GM21360 (cell line): ENCODE results near the gene PDE3A.

Source experiments
- ATAC-seq: cut with Tn5 transposase; IDR thresholded peaks from one replicate; pipeline ENCODE4 v1.9.1; 2021; ENCODE audit warnings: mild to moderate bottlenecking, moderate library complexity; ENCODE audit not compliant: unreplicated experiment

The PDE3A gene

DNA sequence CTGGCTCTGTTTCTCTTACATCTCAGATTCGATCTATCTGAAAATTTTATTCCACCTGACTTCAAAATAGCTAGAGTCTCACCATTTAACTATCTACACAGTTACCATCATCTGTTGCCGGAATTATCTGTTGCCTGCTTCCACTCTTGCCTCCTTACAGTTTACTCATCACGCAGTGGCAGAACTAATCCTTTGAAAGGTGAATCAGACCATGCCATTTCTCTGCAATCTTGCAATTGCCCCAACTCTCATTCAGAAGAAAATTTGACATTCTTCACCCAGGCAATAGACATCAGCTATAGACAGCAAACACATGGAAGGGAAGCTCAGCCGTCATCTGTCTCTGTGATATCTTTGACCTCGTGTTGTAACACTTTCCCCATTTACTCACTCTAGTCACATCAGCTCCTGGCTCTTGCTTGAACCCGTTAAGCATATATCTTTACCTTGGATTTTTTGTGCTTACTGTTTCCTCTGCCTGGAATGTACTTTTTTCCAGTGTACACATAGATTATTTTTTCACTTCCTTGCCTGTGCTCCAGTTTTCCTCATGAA lies 85.5 kb downstream of the PDE3A start:
- no peak for ATAC-seq

DNA sequence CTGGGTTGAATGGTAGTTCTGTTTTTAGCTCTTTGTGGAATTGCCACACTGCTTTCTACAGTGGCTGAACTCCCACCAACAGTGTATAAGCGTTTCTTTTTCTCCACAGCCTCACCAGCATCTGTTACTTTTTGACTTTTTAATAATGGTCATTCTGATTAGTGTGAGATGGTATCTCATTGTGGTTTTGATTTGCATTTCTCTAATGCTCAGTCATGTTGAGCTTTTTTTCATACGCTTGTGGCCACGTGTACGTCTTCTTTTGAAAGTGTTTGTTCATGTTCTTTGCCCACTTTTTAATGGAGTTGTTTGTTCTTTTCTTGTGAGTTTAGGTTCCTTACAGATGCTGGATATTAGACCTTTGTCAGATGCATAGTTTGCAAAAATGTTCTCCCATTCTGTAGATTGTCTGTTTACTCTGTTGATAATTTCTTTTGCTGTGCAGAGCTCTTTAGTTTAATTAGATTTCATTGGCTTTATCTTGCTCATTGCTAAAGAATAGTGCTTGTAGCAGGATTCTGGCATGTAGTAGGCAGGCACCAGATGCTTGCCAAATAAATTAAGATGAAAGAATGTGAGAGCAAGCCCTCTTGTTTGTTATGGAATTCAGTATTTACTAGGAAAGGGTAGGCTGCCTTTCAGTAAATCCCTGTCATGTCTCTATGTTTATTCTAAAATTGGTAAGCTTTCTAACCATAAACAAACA lies 86.8 kb downstream of the PDE3A start:
- ATAC-seq, result no peak

DNA sequence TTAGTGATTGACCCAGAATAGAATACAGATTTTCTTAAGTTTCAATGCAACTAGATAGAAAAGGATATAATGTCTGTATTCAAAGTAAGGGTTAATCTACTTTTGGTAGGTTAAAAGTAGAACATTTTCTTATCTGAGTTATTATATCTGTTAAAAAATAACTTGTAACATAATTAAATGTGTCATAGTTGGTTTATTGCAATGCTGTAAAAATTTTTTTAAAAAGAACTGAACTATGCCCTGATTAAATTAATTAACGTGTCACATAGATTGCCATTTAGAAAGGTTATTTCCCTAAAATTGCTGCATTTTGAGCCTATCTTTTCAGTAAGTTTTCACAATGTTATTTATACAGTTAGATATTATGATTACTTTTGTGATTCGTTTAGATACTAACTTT lies 89.2 kb downstream of the PDE3A start:
- ATAC-seq, result no peak

DNA sequence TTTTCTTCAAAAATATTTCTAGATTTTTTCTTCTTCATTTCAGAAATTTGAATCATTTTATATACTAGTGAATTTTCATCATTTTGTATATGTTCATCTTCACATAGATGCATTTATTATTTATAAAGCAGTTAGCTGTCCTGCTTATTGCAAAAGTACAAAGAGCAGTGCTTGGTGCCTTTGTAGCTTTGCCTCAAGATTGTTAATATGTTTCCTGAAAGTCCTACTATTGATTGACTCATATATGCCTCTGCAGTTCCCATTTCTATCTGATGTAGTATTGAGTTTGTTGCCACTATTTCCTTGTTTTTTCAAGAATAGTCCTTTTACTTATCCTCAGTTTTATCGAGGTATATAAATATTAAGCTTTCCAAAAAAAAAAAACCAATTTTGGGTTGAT lies 89.7 kb downstream of the PDE3A start:
- no peak for ATAC-seq

DNA sequence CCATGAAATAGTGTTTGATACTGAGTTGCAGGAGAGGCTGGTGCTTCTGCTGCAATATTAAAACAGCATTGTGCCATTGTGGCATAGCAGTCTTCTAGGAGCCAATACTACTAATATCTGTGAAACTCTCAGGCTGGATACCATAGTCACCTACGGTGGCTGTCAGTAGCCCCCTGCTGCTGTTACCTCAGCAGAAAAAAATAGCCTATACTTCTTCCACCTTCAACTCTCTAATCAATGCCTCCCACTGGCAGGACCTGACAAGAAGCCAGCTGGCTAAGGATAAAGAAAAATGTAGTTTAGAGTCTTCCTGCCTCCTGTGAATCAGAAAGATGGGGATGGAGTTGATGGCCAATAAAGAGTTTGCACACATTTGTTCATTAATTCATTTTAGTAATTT lies 91.6 kb downstream of the PDE3A start:
- no peak for ATAC-seq

DNA sequence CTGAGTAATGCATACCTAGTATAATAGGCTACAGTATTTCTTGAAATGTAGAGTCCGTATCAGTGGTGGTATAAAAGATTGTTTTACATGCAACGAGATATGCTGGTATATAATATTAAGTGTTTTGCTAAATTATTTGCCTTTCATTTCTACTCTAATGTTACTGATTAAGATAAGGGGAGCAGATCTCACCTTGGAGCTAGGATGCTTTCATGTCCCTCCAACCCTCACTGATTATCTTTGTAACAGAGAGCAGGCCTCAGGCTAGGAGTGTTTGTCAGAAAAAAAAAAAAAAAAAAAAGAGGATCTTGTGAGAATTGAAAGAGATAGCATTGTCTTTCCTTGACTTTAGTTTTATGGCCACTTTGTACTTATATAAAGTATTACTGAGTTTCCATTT lies 92.6 kb downstream of the PDE3A start:
- no peak for ATAC-seq

DNA sequence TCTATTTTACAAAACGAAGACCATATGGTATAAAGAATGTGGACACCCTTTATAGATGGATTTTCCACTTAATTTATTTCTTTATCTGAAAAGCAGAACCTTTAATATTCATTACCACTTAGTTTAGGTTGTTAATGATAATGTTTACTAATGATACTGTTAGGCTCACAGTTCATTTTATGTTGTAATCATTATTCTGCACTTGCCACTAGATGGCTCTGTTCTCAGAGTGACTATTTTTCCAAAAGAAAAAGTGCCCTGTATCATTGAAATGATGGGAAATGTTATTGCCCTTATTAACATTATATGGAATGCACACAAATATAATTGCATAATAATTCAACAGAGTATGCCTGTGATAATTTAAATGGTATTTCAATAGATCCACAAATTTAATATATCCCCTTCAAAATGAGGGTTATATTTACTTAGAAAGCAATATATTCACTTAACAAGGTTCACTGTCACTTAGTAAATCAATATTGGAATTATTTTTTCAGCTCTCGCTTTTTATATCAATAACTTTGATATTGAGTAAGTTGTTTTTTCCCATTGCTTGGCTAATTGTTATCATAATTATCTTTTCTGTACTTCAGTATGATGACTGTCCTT lies 95.7 kb downstream of the PDE3A start:
- peak; percentile 49 for ATAC-seq

DNA sequence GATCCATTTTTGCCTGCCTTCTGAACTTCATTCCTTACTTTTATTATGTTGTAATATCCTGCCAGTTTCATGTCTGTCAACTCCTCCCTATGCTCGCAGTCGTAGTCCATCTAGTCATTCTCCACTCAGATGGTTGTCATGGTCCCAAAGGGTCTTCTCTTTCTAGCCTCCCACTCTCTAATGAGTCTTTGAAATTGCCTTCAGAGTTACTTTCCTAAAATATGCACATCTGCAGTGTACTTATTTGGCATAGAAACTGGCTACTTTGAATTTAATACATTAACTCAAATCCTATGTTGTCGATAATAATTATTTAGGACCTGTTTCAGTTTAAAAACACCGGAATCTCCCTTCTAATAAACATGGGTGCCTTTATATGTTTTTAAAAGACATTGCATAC lies 101.0 kb downstream of the PDE3A start:
- ATAC-seq, result no peak

DNA sequence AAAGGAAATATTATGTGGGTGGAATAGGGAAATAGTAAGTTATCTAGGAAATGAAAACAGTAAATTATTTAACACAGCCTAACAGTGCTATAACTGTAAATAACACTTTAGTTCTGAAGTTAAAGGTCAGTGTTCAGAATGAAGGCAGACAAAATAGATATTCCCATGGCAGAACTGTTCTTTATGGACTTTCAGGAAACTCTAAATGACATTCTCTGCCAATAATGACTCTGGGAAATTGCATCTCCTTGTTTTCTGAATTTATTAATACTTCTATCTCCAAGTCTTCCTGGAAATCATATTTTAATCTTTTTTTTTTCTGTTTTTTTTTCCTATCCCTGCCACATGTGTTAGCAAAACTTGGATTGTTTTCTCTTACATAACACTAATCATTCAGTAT lies 101.4 kb downstream of the PDE3A start:
- no peak for ATAC-seq

DNA sequence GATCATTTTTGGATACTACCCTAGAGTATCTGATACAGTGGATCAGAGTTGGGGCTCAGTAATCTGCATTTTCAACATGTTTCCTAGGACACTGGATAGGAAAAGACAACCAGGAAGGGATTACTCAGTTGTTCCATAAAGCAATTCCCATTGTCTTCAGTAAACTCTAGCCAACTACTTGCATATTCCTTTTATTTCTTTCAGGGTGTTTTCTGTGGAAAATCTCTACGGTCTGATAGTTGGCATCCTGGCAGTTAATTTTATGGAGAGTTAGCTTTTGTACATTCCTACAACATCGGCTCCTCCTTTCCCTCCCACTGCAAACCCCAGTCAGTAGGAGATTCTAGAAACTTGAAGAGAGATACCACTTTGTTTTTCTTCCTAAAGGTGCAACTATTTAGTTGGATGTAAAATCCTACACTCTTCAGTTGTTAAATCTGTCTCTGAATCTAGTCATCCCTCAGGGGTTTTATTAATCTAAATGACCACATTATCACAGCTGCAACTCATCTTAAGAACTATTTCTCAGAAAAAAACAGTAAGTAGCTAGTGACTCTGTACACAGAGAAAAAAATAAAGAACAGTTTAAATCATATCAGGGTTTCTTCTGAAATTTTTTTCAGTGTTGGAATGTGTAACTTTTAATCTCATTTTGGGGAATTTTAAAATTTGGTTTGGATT lies 103.9 kb downstream of the PDE3A start:
- ATAC-seq, result no peak

DNA sequence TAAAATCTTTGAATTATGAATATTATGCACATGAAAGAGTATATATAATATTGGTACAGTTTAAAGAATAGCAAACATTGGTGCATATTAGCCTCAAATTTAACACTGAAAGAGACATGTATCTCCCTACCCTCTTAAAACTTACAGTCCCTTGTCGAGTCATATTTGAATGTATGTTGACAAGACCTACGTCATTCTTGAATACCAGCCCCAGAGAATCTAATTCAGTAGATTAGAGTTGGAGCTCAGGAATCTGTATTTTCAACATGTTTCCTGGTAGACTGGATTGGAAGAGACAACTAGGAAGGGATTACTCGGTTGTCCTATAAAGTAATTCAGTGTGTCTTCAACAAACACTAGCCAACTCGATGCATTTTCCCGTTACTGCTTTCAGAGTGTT lies 104.8 kb downstream of the PDE3A start:
- ATAC-seq, result no peak

DNA sequence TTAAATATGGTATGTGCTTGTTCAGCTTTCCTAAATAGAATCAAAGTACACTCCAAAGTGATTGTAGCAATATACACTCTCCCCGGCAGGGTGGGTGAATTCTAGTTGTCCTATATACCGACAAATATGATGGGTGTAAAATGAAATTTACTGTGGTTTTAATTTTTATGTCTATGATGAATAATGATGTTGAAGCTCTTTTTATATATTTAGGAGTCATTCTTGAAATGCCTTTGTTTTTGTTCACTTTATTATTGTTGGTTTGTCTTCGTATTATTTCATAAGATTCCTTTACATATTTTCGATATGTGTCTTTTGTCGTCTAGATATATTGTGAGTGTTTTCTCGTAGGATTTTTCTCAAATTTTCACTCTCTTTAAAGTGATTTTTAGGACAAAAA lies 105.7 kb downstream of the PDE3A start:
- ATAC-seq, result no peak

DNA sequence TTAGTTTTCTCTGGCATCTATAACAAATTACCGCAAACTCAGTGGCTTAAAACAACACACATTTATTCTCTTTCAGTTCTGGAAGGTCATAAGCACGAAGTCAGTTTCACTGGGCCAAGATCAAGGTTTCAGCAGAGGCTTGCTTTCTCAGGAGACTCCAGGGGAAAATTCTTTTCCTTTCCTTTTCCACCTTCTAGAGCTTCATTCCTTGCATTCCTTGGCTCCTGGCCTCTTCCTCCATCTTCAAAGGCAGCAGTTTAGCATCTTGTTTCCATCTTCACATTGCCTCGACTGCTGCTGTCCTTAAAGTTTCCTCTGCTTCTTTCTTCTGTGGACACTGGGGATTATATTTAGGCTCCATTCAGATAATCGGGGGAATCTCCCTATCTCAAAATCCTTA lies 106.1 kb downstream of the PDE3A start:
- no peak for ATAC-seq

DNA sequence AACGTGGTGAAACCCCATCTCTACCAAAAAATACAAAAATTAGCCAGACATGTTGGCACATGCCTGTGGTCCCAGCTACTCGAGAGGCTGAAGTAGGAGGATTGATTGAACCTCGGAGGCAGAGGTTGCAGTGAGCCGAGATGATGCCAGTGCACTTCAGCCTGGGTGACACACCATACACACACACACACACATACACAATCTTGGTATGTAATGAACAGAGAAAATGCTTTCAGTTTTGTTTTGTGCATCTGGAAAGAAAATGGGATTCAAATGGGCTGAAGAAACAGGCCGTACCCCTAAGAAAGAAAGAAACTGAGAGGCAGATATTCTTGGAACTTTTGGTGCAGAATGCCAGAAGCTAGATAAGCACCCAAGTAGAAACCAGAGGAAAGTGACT lies 107.2 kb downstream of the PDE3A start:
- ATAC-seq, result no peak

DNA sequence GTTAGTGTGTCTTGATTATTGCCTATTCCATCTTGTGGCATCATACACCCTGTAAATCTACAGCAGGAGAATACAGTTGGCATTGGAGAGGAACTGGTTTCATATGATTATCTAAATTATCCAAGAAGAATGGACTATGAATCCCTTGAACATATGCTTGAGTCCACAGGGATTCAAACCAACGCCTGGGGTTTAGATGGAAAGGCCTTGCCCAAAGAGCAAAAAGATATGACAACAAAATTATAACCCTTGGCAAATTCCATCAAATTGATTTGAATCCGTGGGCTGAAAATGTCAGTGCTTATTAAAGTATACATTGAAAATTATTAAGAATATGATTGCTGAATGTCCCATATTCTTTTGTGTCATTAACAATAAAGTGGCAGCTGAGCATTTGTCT lies 108.2 kb downstream of the PDE3A start:
- no peak for ATAC-seq

DNA sequence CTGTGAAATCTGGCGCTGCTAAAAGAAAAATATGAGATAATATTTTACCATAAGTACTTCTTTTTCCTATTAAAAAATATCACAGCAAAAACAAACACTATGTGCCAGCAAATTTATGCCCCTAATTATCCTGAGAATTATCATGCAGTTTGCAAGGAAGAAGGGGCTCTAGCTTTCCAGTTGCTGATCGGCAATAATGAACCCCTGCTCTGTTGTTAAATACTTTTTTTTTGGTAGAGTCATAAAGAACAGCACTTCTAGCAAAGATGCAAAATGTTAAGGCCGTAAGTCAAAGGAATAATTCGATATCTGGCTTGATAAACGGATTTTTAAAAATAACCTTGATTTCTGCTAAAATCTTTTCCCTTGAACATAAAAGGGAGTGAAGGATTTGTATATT lies 108.9 kb downstream of the PDE3A start:
- no peak for ATAC-seq

DNA sequence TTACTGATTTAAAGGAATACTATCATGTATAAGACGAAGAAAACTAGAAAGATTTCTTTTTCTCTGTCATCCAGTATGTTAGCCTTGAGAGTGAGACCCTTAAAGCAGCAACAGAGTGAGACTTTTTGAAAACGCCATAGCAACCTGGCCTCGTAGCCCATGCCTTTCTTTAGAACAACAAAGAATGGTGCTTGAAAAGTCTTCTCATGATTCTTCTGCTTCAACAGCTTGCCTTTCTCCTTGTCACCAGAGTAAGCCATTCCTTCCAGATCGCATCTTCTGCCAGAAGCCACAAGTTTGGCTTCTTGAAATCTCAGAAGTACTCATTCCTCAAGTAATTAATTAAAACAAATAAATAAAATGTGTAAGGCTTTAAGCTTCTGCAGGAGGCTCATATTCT lies 109.3 kb downstream of the PDE3A start:
- no peak for ATAC-seq

DNA sequence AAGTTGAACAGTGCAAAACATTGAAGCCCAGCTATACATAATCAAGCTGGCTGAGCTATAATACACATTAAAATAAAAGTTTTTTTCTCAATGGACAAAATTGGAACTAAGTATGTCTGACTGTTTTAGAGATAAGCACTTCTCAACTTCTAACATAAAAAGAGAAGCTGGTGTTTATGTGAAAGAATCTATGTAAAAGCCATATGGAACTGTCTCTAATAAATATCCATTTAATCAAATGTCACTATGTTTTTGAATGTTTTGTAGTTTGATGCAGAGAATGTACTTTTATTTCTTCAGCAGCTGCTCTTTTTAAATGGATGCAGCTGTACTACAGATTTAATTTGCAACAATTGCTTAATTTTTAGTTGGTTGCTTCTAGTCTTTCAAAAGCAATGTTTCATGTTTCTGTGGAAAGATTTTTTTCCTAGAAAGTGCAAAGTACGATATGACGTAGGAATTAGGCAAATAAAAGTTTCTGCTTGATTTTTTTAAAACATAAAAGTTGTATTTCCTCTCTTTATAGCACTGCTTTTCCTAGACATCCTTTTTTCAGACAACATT lies 114.2 kb downstream of the PDE3A start:
- no peak for ATAC-seq

DNA sequence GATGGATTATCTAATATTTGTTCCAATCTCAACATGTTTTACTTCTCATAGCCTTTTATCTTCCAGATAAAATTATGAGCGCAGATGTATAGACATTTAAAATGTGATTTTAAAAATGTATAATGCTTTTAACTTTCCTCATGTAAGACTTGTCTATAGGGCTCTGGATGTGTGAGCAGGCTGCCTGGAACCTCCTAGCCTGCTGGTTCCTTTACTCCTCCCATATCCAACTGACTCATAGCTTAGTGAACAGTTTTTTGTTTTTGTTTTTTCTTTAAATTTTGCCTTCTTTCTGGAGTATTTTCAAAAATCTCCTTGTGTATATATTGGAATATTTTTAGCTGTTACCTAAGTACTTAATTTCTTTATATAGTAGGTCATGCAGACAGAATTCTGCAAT lies 115.4 kb downstream of the PDE3A start:
- ATAC-seq, result no peak

DNA sequence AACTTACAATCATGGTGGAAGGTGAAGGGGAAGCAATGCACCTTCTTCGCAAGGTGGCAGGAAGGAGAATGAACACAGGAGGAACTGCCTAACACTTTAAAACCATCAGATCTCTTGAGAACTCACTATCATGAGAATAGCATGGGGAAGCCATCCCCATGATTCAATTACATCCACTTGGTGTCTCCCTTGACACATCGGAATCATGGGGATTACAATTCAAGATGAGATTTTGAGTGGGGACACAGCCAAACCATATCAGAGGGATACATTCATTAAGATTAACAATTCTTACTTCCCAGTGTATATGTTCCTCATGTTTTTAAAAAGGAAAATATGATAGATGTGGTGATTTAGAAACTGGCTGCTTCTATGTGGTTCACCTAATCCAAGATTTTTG lies 117.9 kb downstream of the PDE3A start:
- ATAC-seq, result no peak

DNA sequence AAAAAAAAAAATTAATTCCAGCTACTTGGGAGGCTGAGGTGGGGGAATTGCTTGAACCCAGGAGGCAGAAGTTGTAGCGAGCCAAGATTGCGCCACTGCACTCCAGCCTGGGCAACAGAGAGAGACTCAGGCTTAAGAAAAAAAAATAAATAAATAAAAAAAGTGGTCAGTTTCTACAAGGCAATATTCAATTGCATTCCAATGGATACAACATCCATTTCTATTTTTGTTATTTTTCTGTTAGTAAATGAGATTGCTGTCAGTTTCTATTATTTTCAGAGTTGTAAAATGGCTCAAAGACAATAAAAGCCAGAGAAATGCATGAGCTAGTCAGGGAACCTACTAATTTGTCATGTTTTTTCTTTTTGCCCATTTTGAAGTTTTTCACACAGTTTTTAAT lies 119.2 kb downstream of the PDE3A start:
- no peak for ATAC-seq

DNA sequence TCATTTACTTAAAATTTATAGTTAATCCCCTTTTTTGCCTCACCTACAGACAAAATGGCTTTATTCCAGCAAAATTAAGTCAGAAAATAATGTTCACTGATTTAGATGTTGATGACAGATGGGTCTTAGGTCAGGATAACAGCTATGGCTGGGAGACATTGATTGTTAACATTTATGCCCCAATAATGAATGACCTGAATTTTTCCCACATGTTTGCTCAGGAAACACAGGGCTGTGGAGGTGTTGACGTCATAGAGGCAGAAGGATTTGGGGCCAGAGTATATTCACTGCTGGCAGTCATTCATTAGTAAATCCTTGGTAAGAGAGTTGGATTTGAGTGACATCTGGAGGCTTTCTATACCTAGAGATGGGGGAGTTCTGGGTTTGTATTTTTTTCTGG lies 121.3 kb downstream of the PDE3A start:
- ATAC-seq, result no peak
